B cell (primary cell): Measurements from ENCODE around the gene NACAD.

Source experiments
- CTCF ChIP-seq: fragments of 200-600 bp; IDR thresholded peaks from one replicate; pipeline ENCODE4 v1.8.0; 2022; ENCODE audit warnings: antibody characterized with exemption, mild to moderate bottlenecking
- EZH2 ChIP-seq: IDR thresholded peaks from 2 replicates; pipeline ENCODE4 v1.6.1; 2012; ENCODE audit warnings: borderline replicate concordance, low read depth, mild to moderate bottlenecking, moderate library complexity, low read length; ENCODE audit not compliant: insufficient read depth, poor library complexity, severe bottlenecking

- TF ChIP-seq CTCF (no peak), EZH2 (no peak)
Measured at GRCh38 chr7:45086331-45087065, 2.3 kb downstream of the NACAD start.
